Measurements from ENCODE around the gene RASEF. TPM values are rescaled to one million over a fixed set of nuclear protein-coding genes. Genes with fewer than 3 reads are reported as not detected.
"Not testable (repeated sequence)": the region's sequence is repeated elsewhere in the genome, so short reads cannot be mapped to it uniquely, and the experiment has no call there.

Gene RASEF
- total and polyA plus RNA-seq, 10 of the 15 experiments (the other 5 are each of a cell fraction or from before 2014, with no cell fraction given) = under 0.01 to 0.04 (median 0.01) TPM; not detected in 7

GRCh38 chr9:83072498-83072897 lies 9.6 kb upstream of the RASEF start:
- H3K4me2 ChIP-seq (ENCODE audit: control insufficient read depth, insufficient read depth); H3K4me3 ChIP-seq; RAD21 ChIA-PET (ENCODE audit: unreplicated experiment); H3K27me3 ChIP-seq (replicated peaks in 1 of 2; ENCODE audit: control insufficient read depth in 2 of 2, insufficient read depth in 2 of 2, low read length in 1 of 2); ATAC-seq; BruUV-seq (replicated peaks); H2AFZ ChIP-seq (ENCODE audit: control insufficient read depth, low read depth, low read length); CTCF ChIA-PET; H3K9ac ChIP-seq (ENCODE audit: control insufficient read depth, insufficient read depth, low read length); H3K27ac ChIP-seq (ENCODE audit: control insufficient read depth, insufficient read depth); H4K20me1 ChIP-seq (ENCODE audit: control insufficient read depth, insufficient read depth); H3K36me3 ChIP-seq (ENCODE audit: control insufficient read depth in 2 of 2, insufficient read depth in 2 of 2, low read length in 1 of 2); H3K4me1 ChIP-seq (ENCODE audit: control insufficient read depth, insufficient read depth, low read length); H3K9me3 ChIP-seq (replicated peaks; ENCODE audit: control insufficient read depth, insufficient read depth, low read length); DNase-seq (ENCODE audit: low read depth, low spot score); intact Hi-C loops (cut with micrococcal nuclease; ENCODE audit: unreplicated experiment); in situ Hi-C loops (cut with MboI); SMC1A ChIA-PET (ENCODE audit: uncharacterized antibody, unreplicated experiment); H3K79me2 ChIP-seq (ENCODE audit: control insufficient read depth, insufficient read depth, low read length); POLR2A ChIA-PET; FAIRE-seq: not testable (repeated sequence)

- Histone ChIP-seq H2AFZ (ENCODE audit: control insufficient read depth, low read depth, low read length) (no peak overlapping the region), H3K4me3 (no peak overlapping the region), H3K79me2 (ENCODE audit: control insufficient read depth, insufficient read depth, low read length) (no peaks in the 10 kb centered on the region), H4K20me1 (ENCODE audit: control insufficient read depth, insufficient read depth) (no peaks in the 10 kb centered on the region), H3K27me3 (replicated peaks in 1 of 2; ENCODE audit: control insufficient read depth in 2 of 2, insufficient read depth in 2 of 2, low read length in 1 of 2) (no peaks in the 10 kb centered on the region), H3K9ac (ENCODE audit: control insufficient read depth, insufficient read depth, low read length) (no peak overlapping the region), H3K4me1 (ENCODE audit: control insufficient read depth, insufficient read depth, low read length) (no peaks in the 10 kb centered on the region), H3K27ac (ENCODE audit: control insufficient read depth, insufficient read depth) (no peak overlapping the region), H3K9me3 (replicated peaks; ENCODE audit: control insufficient read depth, insufficient read depth, low read length) (no peaks in the 10 kb centered on the region), H3K4me2 (ENCODE audit: control insufficient read depth, insufficient read depth) (no peak overlapping the region), H3K36me3 (ENCODE audit: control insufficient read depth in 2 of 2, insufficient read depth in 2 of 2, low read length in 1 of 2) (no peaks in the 10 kb centered on the region)
- DNase-seq (ENCODE audit: low read depth, low spot score) (no peak), FAIRE-seq (no peak), ATAC-seq (no peak)
- intact Hi-C loops (cut with micrococcal nuclease; ENCODE audit: unreplicated experiment) (no loop called here), in situ Hi-C loops (cut with MboI) (no loop called here)
- CTCF ChIA-PET = no interaction called here
- SMC1A ChIA-PET (ENCODE audit: uncharacterized antibody, unreplicated experiment) = no interaction called here
- BruUV-seq (replicated peaks) = no TSS peak
- RAD21 ChIA-PET (ENCODE audit: unreplicated experiment) = no interaction called here
- POLR2A ChIA-PET = no interaction called here
- 0% methylated on average over 2 of the region's 2 CpGs for WGBS (ENCODE audit: insufficient coverage, insufficient replicate concordance, low lambda C conversion rate, missing lambda C conversion rate)
- TF ChIP-seq EZH2 (IDR thresholded peaks at IDR 0.05; ENCODE audit: borderline replicate concordance, control insufficient read depth, low read depth, low read length) (no peak), SMAD1 (IDR thresholded peaks at IDR 0.05; ENCODE audit: low read depth, partially characterized antibody) (no peak), ETV6 (conservative IDR thresholded peaks at IDR 0.05 in 1 of 2, IDR thresholded peaks at IDR 0.05 in 1 of 2; ENCODE audit: borderline replicate concordance in 1 of 2, low read depth in 1 of 2) (no peak), SMAD5 (IDR thresholded peaks at IDR 0.05; ENCODE audit: low read depth) (no peak), RAD21 (IDR thresholded peaks at IDR 0.05; ENCODE audit: insufficient read depth, low read depth, low read length) (no peak), NFYA (IDR thresholded peaks at IDR 0.05; ENCODE audit: borderline replicate concordance, low read depth, low read length) (no peak), RAD51 (IDR thresholded peaks at IDR 0.05) (no peak), ZNF592 (IDR thresholded peaks at IDR 0.05) (no peak), CEBPZ (IDR thresholded peaks at IDR 0.05; ENCODE audit: low read depth, low read length) (no peak), RB1 (IDR thresholded peaks at IDR 0.05; ENCODE audit: borderline replicate concordance) (no peak)
These were observed 8.7 kb upstream of the RASEF start for GRCh38 chr9:83071626-83072025.
